GM23338 (cell line): ENCODE data around the gene RPS6KC1. TPM values are rescaled to one million over a fixed set of nuclear protein-coding genes. Genes with fewer than 3 reads are reported as not detected.
"Not testable (repeated sequence)": the region's sequence is repeated elsewhere in the genome, so short reads cannot be mapped to it uniquely, and the experiment has no call there.

ENCODE experiments used
- ATAC-seq: fragments of 200-7000 bp; cut with Tn5 transposase; 3 replicates; pipeline ENCODE4 v1.9.1; 2020
- DNase-seq: peaks from one replicate; pipeline ENCODE4 v3.0.0-alpha.2; 2015; ENCODE audit warnings: low spot score
- H2AFZ ChIP-seq: fragments of 200-600 bp; sonication (generic); 2 replicates; pipeline ENCODE4 v1.8.0; 2016; ENCODE audit warnings: antibody characterized with exemption, mild to moderate bottlenecking, moderate library complexity
- H3F3A ChIP-seq: fragments of 200-600 bp; sonication (generic); replicated peaks from 2 replicates; pipeline ENCODE4 v1.8.0; 2017; ENCODE audit warnings: antibody characterized with exemption, mixed run types, low read depth
- H3K27ac ChIP-seq: fragments of 200-600 bp; sonication (generic); 2 replicates; pipeline ENCODE4 v1.6.1; 2016; ENCODE audit warnings: low read depth
- H3K27me3 ChIP-seq: fragments of 200-600 bp; sonication (generic); 2 replicates; pipeline ENCODE4 v1.8.0; 2016; ENCODE audit warnings: mild to moderate bottlenecking, mixed run types, moderate library complexity; ENCODE audit not compliant: insufficient read depth
- H3K36me3 ChIP-seq: fragments of 200-600 bp; sonication (generic); 2 replicates; pipeline ENCODE4 v1.8.0; 2016; ENCODE audit warnings: mild to moderate bottlenecking; ENCODE audit not compliant: insufficient read depth
- H3K4me1 ChIP-seq: fragments of 200-600 bp; sonication (generic); 2 replicates; pipeline ENCODE4 v1.8.0; 2016; ENCODE audit warnings: mild to moderate bottlenecking, moderate library complexity; ENCODE audit not compliant: insufficient read depth
- H3K4me2 ChIP-seq: fragments of 200-600 bp; sonication (generic); 2 replicates; pipeline ENCODE4 v1.7.1; 2017; ENCODE audit warnings: mixed run types
- H3K4me3 ChIP-seq: fragments of 200-600 bp; sonication (generic); 2 replicates; pipeline ENCODE4 v1.6.1; 2016; ENCODE audit warnings: mixed run types
- H3K79me2 ChIP-seq: fragments of 200-600 bp; sonication (generic); replicated peaks from 2 replicates; pipeline ENCODE4 v1.8.0; 2017; ENCODE audit warnings: mild to moderate bottlenecking; ENCODE audit not compliant: insufficient read depth
- H3K9me2 ChIP-seq: fragments of 200-600 bp; sonication (generic); 2 replicates; pipeline ENCODE4 v1.8.0; 2017; ENCODE audit not compliant: insufficient read depth
- H4K20me1 ChIP-seq: fragments of 200-600 bp; sonication (generic); replicated peaks from 2 replicates; pipeline ENCODE4 v1.8.0; 2017; ENCODE audit warnings: mild to moderate bottlenecking; ENCODE audit not compliant: insufficient read depth
- H3K27ac Mint-ChIP-seq: 2 replicates; pipeline ENCODE4 v1.8.0; 2020; ENCODE audit warnings: inconsistent platforms, mild to moderate bottlenecking, moderate library complexity, mixed read lengths
- H3K27me3 Mint-ChIP-seq: 3 replicates; pipeline ENCODE4 v1.8.0; 2022; ENCODE audit warnings: low read depth, mild to moderate bottlenecking, moderate library complexity, mixed read lengths, inconsistent platforms; ENCODE audit not compliant: insufficient read depth, poor library complexity
- H3K36me3 Mint-ChIP-seq: 3 replicates; pipeline ENCODE4 v1.8.0; 2021; ENCODE audit warnings: low read depth, mild to moderate bottlenecking, inconsistent platforms, moderate library complexity, mixed read lengths
- H3K4me1 Mint-ChIP-seq: 3 replicates; pipeline ENCODE4 v1.8.0; 2020; ENCODE audit warnings: mild to moderate bottlenecking, inconsistent platforms, mixed read lengths
- H3K4me3 Mint-ChIP-seq: 3 replicates; pipeline ENCODE4 v1.8.0; 2021; ENCODE audit warnings: moderate library complexity, mild to moderate bottlenecking, inconsistent platforms, mixed read lengths
- H3K9me3 Mint-ChIP-seq: 3 replicates; pipeline ENCODE4 v1.8.0; 2020; ENCODE audit warnings: moderate library complexity, mild to moderate bottlenecking, inconsistent platforms, mixed read lengths
- CREB1 ChIP-seq: fragments of 250-450 bp; sonication (Bioruptor Pico); IDR thresholded peaks from 2 replicates; pipeline ENCODE4 v1.5.0; 2020; ENCODE audit warnings: low read depth, mild to moderate bottlenecking, moderate library complexity
- EZH2 ChIP-seq: fragments of 200-600 bp; sonication (generic); IDR thresholded peaks from one replicate; pipeline ENCODE4 v1.8.0; 2017; ENCODE audit warnings: antibody characterized with exemption, mild to moderate bottlenecking, low read depth; ENCODE audit not compliant: unreplicated experiment
- EZH2phosphoT487 ChIP-seq: fragments of 200-600 bp; sonication (generic); IDR thresholded peaks from one replicate; pipeline ENCODE4 v1.8.1; 2018; ENCODE audit warnings: antibody characterized with exemption; ENCODE audit not compliant: unreplicated experiment
- JUNB ChIP-seq: IDR thresholded peaks from one replicate; pipeline ENCODE4 v1.6.1; 2016; ENCODE audit warnings: antibody characterized with exemption; ENCODE audit not compliant: unreplicated experiment
- POLR2AphosphoS5 ChIP-seq: IDR thresholded peaks from 2 replicates; pipeline ENCODE4 v1.6.1; 2016; ENCODE audit warnings: antibody characterized with exemption, low read depth
- STAT1 ChIP-seq: IDR thresholded peaks from one replicate; pipeline ENCODE4 v1.6.1; 2016; ENCODE audit warnings: antibody characterized with exemption; ENCODE audit not compliant: unreplicated experiment
- ZNF114 ChIP-seq: fragments of 250-450 bp; sonication (Bioruptor Pico); IDR thresholded peaks from 2 replicates; pipeline ENCODE4 v1.5.0; 2020; ENCODE audit warnings: mild to moderate bottlenecking, moderate library complexity
- ZNF331 ChIP-seq: fragments of 250-450 bp; sonication (Bioruptor Pico); IDR thresholded peaks from 2 replicates; pipeline ENCODE4 v1.5.0; 2020; ENCODE audit warnings: low read depth, mild to moderate bottlenecking, moderate library complexity
- polyA plus RNA-seq: library from polyadenylated mRNA; unstranded; fragments of >200 nt; fragmentation: Nextera tagmentation; extraction: Ambion mirVana; gene quantifications from 2 replicates; pipeline ENCODE4 v1.2.1, GENCODE V29; 2016
- total RNA-seq: library from RNA; depleted of rRNA; stranded (reverse); fragments of >200 nt; shearing (Covaris generic); gene quantifications from 2 replicates; pipeline ENCODE4 v1.2.3, GENCODE V29; 2014
- TF ChIP-seq, protein P1 (sequence below): fragments of 250-450 bp; sonication (Bioruptor Pico); IDR thresholded peaks from 2 replicates; pipeline ENCODE4 v1.5.0; 2020; ENCODE audit warnings: mild to moderate bottlenecking, moderate library complexity
- TF ChIP-seq, protein P2 (sequence below): IDR thresholded peaks from one replicate; pipeline ENCODE4 v1.6.1; 2018; ENCODE audit warnings: antibody characterized with exemption; ENCODE audit not compliant: unreplicated experiment
- TF ChIP-seq, protein P3 (sequence below), 2 experiments: fragments of 200-600 bp in 1 of 2; sonication (generic) in 1 of 2; conservative IDR thresholded peaks; 2 replicates each; pipeline versions ENCODE4 v1.5.1 to v1.6.1; 2016 to 2017; ENCODE audit warnings: antibody characterized with exemption in 2 of 2, low read depth in 2 of 2, mild to moderate bottlenecking in 2 of 2, moderate library complexity in 1 of 2

Gene RPS6KC1
- total and polyA plus RNA-seq, 2 experiments from 2014 or later, result 7.9 to 24.9 TPM

DNA sequence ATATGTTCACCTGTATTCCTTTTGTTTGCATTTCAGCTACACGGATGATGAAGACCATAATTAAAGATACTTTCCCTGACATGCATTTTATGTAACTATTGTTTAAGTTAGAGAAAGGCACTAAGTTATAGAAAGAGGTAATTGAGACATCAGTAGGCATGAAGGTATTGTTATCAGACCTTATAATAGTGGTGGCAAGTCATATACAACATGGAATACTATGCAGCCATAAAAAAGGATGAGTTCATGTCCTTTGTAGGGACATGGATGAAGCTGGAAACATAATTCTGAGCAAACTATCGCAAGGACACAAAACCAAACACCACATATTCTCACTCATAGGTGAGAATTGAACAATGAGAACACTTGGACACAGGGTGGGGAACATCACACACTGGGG, 109.4 kb downstream of the RPS6KC1 start:
- not testable (repeated sequence) for ATAC-seq, H3K36me3 Mint-ChIP-seq, H3K4me1 Mint-ChIP-seq, H3K4me3 ChIP-seq, H3K79me2 ChIP-seq, H3K27ac Mint-ChIP-seq, H3K4me3 Mint-ChIP-seq, H4K20me1 ChIP-seq, H3F3A ChIP-seq, H3K36me3 ChIP-seq, H3K27me3 ChIP-seq, H3K27ac ChIP-seq, H2AFZ ChIP-seq, H3K9me3 Mint-ChIP-seq, H3K4me1 ChIP-seq, H3K4me2 ChIP-seq, DNase-seq, H3K9me2 ChIP-seq, H3K27me3 Mint-ChIP-seq

DNA sequence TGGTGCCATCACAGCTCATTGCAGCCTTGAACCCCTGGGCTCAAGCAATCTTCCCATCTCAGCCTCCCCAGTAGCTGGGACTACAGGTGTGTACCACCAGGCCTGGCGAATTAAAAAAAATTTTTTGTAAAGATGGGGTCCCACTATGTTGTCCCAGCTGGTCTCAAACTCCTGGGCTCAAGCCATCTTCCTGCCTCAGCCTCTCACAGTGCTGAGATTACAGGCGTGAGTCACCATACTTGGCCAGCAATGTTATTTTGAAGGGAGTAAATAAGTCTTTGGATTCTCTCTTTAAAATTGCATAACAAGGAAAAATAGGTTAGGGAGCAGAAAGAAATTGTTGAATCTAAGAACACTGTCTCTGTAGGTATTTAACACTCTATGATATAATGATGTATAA, 111.3 kb downstream of the RPS6KC1 start:
- no peak overlapping the region for H2AFZ ChIP-seq
- H3K27me3 ChIP-seq, result no peaks in the 10 kb centered on the region
- Mint-ChIP-seq H3K27me3 (peaks cover 2% of the 10 kb centered on the region), H3K4me1 (no peaks in the 10 kb centered on the region), H3K9me3 (peaks cover 4% of the 10 kb centered on the region; the same call in 1 of the 3 replicates), H3K36me3 (peaks cover 6% of the 10 kb centered on the region; the same call in 1 of the 3 replicates), H3K4me3 (no peak overlapping the region), H3K27ac (no peak overlapping the region)
- no peaks in the 10 kb centered on the region for H3F3A ChIP-seq
- H3K4me1 ChIP-seq, result no peaks in the 10 kb centered on the region
- ATAC-seq (no peak), DNase-seq (no peak)
- no peak overlapping the region for H3K4me3 ChIP-seq
- H3K9me2 ChIP-seq, result no peaks in the 10 kb centered on the region
- no peak overlapping the region for H3K4me2 ChIP-seq
- H3K36me3 ChIP-seq, result no peaks in the 10 kb centered on the region
- no peaks in the 10 kb centered on the region for H3K79me2 ChIP-seq
- no peak overlapping the region for H3K27ac ChIP-seq
- no peaks in the 10 kb centered on the region for H4K20me1 ChIP-seq
- TF ChIP-seq, protein P1, sequence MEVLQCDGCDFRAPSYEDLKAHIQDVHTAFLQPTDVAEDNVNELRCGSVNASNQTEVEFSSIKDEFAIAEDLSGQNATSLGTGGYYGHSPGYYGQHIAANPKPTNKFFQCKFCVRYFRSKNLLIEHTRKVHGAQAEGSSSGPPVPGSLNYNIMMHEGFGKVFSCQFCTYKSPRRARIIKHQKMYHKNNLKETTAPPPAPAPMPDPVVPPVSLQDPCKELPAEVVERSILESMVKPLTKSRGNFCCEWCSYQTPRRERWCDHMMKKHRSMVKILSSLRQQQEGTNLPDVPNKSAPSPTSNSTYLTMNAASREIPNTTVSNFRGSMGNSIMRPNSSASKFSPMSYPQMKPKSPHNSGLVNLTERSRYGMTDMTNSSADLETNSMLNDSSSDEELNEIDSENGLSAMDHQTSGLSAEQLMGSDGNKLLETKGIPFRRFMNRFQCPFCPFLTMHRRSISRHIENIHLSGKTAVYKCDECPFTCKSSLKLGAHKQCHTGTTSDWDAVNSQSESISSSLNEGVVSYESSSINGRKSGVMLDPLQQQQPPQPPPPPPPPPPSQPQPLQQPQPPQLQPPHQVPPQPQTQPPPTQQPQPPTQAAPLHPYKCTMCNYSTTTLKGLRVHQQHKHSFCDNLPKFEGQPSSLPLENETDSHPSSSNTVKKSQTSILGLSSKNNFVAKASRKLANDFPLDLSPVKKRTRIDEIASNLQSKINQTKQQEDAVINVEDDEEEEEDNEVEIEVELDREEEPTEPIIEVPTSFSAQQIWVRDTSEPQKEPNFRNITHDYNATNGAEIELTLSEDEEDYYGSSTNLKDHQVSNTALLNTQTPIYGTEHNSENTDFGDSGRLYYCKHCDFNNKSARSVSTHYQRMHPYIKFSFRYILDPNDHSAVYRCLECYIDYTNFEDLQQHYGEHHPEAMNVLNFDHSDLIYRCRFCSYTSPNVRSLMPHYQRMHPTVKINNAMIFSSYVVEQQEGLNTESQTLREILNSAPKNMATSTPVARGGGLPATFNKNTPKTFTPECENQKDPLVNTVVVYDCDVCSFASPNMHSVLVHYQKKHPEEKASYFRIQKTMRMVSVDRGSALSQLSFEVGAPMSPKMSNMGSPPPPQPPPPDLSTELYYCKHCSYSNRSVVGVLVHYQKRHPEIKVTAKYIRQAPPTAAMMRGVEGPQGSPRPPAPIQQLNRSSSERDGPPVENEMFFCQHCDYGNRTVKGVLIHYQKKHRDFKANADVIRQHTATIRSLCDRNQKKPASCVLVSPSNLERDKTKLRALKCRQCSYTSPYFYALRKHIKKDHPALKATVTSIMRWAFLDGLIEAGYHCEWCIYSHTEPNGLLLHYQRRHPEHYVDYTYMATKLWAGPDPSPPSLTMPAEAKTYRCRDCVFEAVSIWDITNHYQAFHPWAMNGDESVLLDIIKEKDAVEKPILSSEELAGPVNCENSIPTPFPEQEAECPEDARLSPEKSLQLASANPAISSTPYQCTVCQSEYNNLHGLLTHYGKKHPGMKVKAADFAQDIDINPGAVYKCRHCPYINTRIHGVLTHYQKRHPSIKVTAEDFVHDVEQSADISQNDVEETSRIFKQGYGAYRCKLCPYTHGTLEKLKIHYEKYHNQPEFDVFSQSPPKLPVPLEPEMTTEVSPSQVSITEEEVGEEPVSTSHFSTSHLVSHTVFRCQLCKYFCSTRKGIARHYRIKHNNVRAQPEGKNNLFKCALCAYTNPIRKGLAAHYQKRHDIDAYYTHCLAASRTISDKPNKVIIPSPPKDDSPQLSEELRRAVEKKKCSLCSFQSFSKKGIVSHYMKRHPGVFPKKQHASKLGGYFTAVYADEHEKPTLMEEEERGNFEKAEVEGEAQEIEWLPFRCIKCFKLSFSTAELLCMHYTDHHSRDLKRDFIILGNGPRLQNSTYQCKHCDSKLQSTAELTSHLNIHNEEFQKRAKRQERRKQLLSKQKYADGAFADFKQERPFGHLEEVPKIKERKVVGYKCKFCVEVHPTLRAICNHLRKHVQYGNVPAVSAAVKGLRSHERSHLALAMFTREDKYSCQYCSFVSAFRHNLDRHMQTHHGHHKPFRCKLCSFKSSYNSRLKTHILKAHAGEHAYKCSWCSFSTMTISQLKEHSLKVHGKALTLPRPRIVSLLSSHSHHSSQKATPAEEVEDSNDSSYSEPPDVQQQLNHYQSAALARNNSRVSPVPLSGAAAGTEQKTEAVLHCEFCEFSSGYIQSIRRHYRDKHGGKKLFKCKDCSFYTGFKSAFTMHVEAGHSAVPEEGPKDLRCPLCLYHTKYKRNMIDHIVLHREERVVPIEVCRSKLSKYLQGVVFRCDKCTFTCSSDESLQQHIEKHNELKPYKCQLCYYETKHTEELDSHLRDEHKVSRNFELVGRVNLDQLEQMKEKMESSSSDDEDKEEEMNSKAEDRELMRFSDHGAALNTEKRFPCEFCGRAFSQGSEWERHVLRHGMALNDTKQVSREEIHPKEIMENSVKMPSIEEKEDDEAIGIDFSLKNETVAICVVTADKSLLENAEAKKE (CRISPR knock-in tag), result no peak
- TF ChIP-seq ZNF331 (no peak), POLR2AphosphoS5 (no peak), JUNB (no peak), EZH2 (no peak), ZNF114 (CRISPR knock-in tag) (no peak), CREB1 (CRISPR knock-in tag) (no peak), STAT1 (no peak), EZH2phosphoT487 (no peak)
- TF ChIP-seq, protein P2, sequence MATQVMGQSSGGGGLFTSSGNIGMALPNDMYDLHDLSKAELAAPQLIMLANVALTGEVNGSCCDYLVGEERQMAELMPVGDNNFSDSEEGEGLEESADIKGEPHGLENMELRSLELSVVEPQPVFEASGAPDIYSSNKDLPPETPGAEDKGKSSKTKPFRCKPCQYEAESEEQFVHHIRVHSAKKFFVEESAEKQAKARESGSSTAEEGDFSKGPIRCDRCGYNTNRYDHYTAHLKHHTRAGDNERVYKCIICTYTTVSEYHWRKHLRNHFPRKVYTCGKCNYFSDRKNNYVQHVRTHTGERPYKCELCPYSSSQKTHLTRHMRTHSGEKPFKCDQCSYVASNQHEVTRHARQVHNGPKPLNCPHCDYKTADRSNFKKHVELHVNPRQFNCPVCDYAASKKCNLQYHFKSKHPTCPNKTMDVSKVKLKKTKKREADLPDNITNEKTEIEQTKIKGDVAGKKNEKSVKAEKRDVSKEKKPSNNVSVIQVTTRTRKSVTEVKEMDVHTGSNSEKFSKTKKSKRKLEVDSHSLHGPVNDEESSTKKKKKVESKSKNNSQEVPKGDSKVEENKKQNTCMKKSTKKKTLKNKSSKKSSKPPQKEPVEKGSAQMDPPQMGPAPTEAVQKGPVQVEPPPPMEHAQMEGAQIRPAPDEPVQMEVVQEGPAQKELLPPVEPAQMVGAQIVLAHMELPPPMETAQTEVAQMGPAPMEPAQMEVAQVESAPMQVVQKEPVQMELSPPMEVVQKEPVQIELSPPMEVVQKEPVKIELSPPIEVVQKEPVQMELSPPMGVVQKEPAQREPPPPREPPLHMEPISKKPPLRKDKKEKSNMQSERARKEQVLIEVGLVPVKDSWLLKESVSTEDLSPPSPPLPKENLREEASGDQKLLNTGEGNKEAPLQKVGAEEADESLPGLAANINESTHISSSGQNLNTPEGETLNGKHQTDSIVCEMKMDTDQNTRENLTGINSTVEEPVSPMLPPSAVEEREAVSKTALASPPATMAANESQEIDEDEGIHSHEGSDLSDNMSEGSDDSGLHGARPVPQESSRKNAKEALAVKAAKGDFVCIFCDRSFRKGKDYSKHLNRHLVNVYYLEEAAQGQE, result no peak
- TF ChIP-seq, protein P3, sequence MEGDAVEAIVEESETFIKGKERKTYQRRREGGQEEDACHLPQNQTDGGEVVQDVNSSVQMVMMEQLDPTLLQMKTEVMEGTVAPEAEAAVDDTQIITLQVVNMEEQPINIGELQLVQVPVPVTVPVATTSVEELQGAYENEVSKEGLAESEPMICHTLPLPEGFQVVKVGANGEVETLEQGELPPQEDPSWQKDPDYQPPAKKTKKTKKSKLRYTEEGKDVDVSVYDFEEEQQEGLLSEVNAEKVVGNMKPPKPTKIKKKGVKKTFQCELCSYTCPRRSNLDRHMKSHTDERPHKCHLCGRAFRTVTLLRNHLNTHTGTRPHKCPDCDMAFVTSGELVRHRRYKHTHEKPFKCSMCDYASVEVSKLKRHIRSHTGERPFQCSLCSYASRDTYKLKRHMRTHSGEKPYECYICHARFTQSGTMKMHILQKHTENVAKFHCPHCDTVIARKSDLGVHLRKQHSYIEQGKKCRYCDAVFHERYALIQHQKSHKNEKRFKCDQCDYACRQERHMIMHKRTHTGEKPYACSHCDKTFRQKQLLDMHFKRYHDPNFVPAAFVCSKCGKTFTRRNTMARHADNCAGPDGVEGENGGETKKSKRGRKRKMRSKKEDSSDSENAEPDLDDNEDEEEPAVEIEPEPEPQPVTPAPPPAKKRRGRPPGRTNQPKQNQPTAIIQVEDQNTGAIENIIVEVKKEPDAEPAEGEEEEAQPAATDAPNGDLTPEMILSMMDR (conservative IDR thresholded peaks at IDR 0.05; ENCODE audit: low read depth in 2 of 2), result no peak
